ENCODE data around the gene ABTB1.
"Not testable (repeated sequence)": the region's sequence is repeated elsewhere in the genome, so short reads cannot be mapped to it uniquely, and the experiment has no call there.

ABTB1 gene

GRCh38 chr3:127646501-127647046 is 26.2 kb upstream of the ABTB1 start:
- no peaks in the 10 kb centered on the region for H3K9me3 ChIP-seq (ENCODE audit: low read depth, low read length)
- no peak for DNase-seq (ENCODE audit: low read depth, low spot score)
- peaks cover 30% of the 10 kb centered on the region for H3K36me3 ChIP-seq (ENCODE audit: insufficient read depth, low read length)
- H3K27ac ChIP-seq = no peak overlapping the region
- no peak overlapping the region for H3K9ac ChIP-seq (ENCODE audit: insufficient read length)
- TF ChIP-seq EZH2 (IDR thresholded peaks at IDR 0.05) (no peak), FOXP2 (optimal IDR thresholded peaks at IDR 0.05; ENCODE audit: control extremely low read depth, extremely low read length, insufficient read depth) (no peak), POLR2AphosphoS5 (IDR thresholded peaks at IDR 0.05; ENCODE audit: borderline replicate concordance, low read depth, low read length) (no peak)
- H3K4me3 ChIP-seq = no peak overlapping the region

DNA sequence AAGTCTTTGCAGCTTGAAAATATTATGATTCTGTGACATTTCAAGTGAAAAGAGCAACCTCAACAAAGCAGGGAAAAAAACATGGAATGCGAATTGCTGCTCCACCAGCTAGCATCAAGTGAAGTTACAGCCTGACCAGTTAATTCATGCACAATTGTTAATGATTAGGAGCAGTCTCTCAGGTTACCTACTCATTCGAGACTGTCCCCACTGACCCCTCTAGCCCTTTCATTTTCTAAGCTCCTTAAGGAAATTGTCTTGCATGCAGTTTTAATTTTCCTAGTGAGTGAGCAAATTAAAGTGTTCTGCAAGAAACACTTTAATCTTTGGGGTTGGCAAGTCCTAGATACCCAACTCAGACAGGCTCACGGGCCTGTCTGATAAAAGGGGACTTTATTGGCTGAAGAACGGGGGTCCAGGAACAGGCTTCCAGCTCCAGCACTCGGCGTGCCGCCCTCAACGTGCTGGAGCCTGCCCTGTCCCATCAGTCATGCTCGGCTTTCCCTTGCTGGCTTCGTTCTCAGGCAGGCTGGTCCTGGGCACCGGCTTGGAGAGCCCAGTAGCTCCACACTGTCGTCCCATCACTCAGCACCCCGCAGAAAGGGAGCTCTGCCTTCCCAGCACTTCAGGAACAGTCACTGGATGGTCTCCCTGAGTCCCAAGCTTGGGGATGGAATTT is 25.4 kb upstream of the ABTB1 start:
- no peak for DNase-seq (ENCODE audit: low read depth, low spot score)
- peaks cover 30% of the 10 kb centered on the region for H3K36me3 ChIP-seq (ENCODE audit: insufficient read depth, low read length)
- H3K9ac ChIP-seq (ENCODE audit: insufficient read length) = no peak overlapping the region
- no peak overlapping the region for H3K27ac ChIP-seq
- no peaks in the 10 kb centered on the region for H3K9me3 ChIP-seq (ENCODE audit: low read depth, low read length)
- no peak overlapping the region for H3K4me3 ChIP-seq
- TF ChIP-seq POLR2AphosphoS5 (IDR thresholded peaks at IDR 0.05; ENCODE audit: borderline replicate concordance, low read depth, low read length) = no peak
- TF ChIP-seq EZH2 (IDR thresholded peaks at IDR 0.05) = no peak
- TF ChIP-seq FOXP2 (optimal IDR thresholded peaks at IDR 0.05; ENCODE audit: control extremely low read depth, extremely low read length, insufficient read depth) = no peak

GRCh38 chr3:127647845-127648204 is 24.9 kb upstream of the ABTB1 start:
- no peak for TF ChIP-seq FOXP2 (optimal IDR thresholded peaks at IDR 0.05; ENCODE audit: control extremely low read depth, extremely low read length, insufficient read depth)
- TF ChIP-seq EZH2 (IDR thresholded peaks at IDR 0.05) = no peak
- TF ChIP-seq POLR2AphosphoS5 (IDR thresholded peaks at IDR 0.05; ENCODE audit: borderline replicate concordance, low read depth, low read length) = no peak
- no peak overlapping the region for H3K4me3 ChIP-seq
- peaks cover 28% of the 10 kb centered on the region for H3K36me3 ChIP-seq (ENCODE audit: insufficient read depth, low read length)

GRCh38 chr3:127650236-127650635 is 22.5 kb upstream of the ABTB1 start:
- Histone ChIP-seq H3K36me3 (ENCODE audit: insufficient read depth, low read length) (peaks cover 12% of the 10 kb centered on the region), H3K9me3 (ENCODE audit: low read depth, low read length) (no peaks in the 10 kb centered on the region), H3K27ac (no peak overlapping the region), H3K4me3 (no peak overlapping the region), H3K9ac (ENCODE audit: insufficient read length) (no peak overlapping the region)
- no peak for DNase-seq (ENCODE audit: low read depth, low spot score)
- no peak for TF ChIP-seq POLR2AphosphoS5 (IDR thresholded peaks at IDR 0.05; ENCODE audit: borderline replicate concordance, low read depth, low read length)
- TF ChIP-seq EZH2 (IDR thresholded peaks at IDR 0.05) = no peak
- TF ChIP-seq FOXP2 (optimal IDR thresholded peaks at IDR 0.05; ENCODE audit: control extremely low read depth, extremely low read length, insufficient read depth) = no peak

More at GRCh38 chr3:127647845-127648204, 24.9 kb upstream of the ABTB1 start:
- Histone ChIP-seq H3K27ac (no peak overlapping the region), H3K9me3 (ENCODE audit: low read depth, low read length) (no peaks in the 10 kb centered on the region), H3K9ac (ENCODE audit: insufficient read length) (no peak overlapping the region)
- no peak for DNase-seq (ENCODE audit: low read depth, low spot score)

- no peak overlapping the region for H3K27ac ChIP-seq
- TF ChIP-seq FOXP2 (optimal IDR thresholded peaks at IDR 0.05; ENCODE audit: control extremely low read depth, extremely low read length, insufficient read depth) = no peak
- TF ChIP-seq POLR2AphosphoS5 (IDR thresholded peaks at IDR 0.05; ENCODE audit: borderline replicate concordance, low read depth, low read length) = no peak
- no peak for TF ChIP-seq EZH2 (IDR thresholded peaks at IDR 0.05)
- H3K36me3 ChIP-seq (ENCODE audit: insufficient read depth, low read length) = peaks cover 1% of the 10 kb centered on the region; the same call in 1 of the 2 replicates
- H3K9me3 ChIP-seq (ENCODE audit: low read depth, low read length) = no peaks in the 10 kb centered on the region
- H3K9ac ChIP-seq (ENCODE audit: insufficient read length) = no peak overlapping the region
- H3K4me3 ChIP-seq = no peak overlapping the region
- DNase-seq (ENCODE audit: low read depth, low spot score) = no peak
Measured at GRCh38 chr3:127651516-127652172, 21.1 kb upstream of the ABTB1 start.

GRCh38 chr3:127652246-127652995 is 20.3 kb upstream of the ABTB1 start:
- peak; percentile 22 for DNase-seq (ENCODE audit: low read depth, low spot score)
- H3K9ac ChIP-seq (ENCODE audit: insufficient read length) = no peak overlapping the region
- H3K4me3 ChIP-seq = no peak overlapping the region
- no peaks in the 10 kb centered on the region; the same call in 1 of the 2 replicates for H3K36me3 ChIP-seq (ENCODE audit: insufficient read depth, low read length)
- no peak overlapping the region for H3K27ac ChIP-seq
- TF ChIP-seq FOXP2 (optimal IDR thresholded peaks at IDR 0.05; ENCODE audit: control extremely low read depth, extremely low read length, insufficient read depth) (no peak), EZH2 (IDR thresholded peaks at IDR 0.05) (no peak), POLR2AphosphoS5 (IDR thresholded peaks at IDR 0.05; ENCODE audit: borderline replicate concordance, low read depth, low read length) (no peak)
- H3K9me3 ChIP-seq (ENCODE audit: low read depth, low read length) = no peaks in the 10 kb centered on the region

DNA sequence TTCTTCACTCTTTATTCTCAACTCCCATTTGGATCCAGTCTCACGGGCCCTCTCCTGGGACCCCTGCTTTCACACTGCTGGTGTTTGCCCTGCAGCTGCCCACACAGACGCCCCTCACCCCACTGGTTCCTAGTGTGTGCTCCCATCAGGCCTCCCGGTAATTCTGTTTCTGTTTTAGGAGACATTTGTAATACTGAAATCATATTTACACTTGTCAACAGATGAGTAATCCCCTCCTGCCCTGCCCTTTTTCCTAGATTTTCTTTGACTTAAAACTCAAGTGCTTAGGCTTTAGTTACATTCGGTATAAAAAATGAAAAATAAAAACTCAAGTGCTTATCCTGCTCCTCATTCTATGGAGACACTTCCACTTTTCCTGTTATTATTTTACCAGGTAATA is 18.4 kb upstream of the ABTB1 start:
- no peak for TF ChIP-seq EZH2 (IDR thresholded peaks at IDR 0.05)
- no peak overlapping the region for H3K27ac ChIP-seq
- H3K36me3 ChIP-seq (ENCODE audit: insufficient read depth, low read length) = no peaks in the 10 kb centered on the region; the same call in 1 of the 2 replicates
- no peak overlapping the region for H3K9ac ChIP-seq (ENCODE audit: insufficient read length)
- DNase-seq (ENCODE audit: low read depth, low spot score) = no peak
- H3K4me3 ChIP-seq = no peak overlapping the region
- no peaks in the 10 kb centered on the region for H3K9me3 ChIP-seq (ENCODE audit: low read depth, low read length)

DNA sequence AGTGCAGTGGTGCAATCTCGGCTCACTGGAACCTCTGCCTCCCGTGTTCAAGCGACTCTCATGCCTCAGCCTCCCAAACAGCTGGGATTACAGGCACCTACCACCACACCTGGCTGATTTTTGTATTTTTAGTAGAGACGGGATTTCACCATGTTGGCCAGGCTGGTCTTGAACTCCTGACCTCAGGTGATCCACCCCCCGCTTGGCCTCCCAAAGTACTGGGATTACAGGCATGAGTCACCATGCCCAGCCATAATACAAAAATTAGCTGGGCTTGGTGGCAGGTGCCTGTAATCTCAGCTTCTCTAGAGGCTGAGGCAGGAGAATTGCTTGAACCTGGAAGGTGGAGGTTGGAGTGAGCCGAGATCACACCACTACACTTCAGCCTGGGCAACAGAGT is 17.8 kb upstream of the ABTB1 start:
- DNase-seq (ENCODE audit: low read depth, low spot score); H3K9ac ChIP-seq (ENCODE audit: insufficient read length); H3K36me3 ChIP-seq (ENCODE audit: insufficient read depth, low read length); H3K27ac ChIP-seq; H3K4me3 ChIP-seq; H3K9me3 ChIP-seq (ENCODE audit: low read depth, low read length): not testable (repeated sequence)

Measured in SK-N-MC (cell line).